Hepatocyte (in vitro differentiated cells): ENCODE results near the gene TNNT2. TPM values are rescaled to one million over a fixed set of nuclear protein-coding genes. Genes with fewer than 3 reads are reported as not detected.

Experiments used
- DNase-seq: peaks from one replicate; pipeline ENCODE4 v3.0.0-alpha.2; 2016; ENCODE audit warnings: low spot score
- H2AFZ ChIP-seq: fragments of 200-600 bp; sonication (generic); 2 replicates; pipeline ENCODE4 v1.6.0; 2016; ENCODE audit warnings: antibody characterized with exemption, mild to moderate bottlenecking
- H3K27ac ChIP-seq: fragments of 200-600 bp; sonication (generic); 2 replicates; pipeline ENCODE4 v1.5.1; 2016; ENCODE audit warnings: mild to moderate bottlenecking
- H3K27me3 ChIP-seq: fragments of 200-600 bp; sonication (generic); 2 replicates; pipeline ENCODE4 v1.6.1; 2016
- H3K36me3 ChIP-seq: fragments of 200-600 bp; sonication (generic); replicated peaks from 2 replicates; pipeline ENCODE4 v1.5.1; 2016; ENCODE audit warnings: low read depth; ENCODE audit not compliant: insufficient read depth
- H3K4me1 ChIP-seq: fragments of 200-600 bp; sonication (generic); 2 replicates; pipeline ENCODE4 v1.5.1; 2016; ENCODE audit warnings: mild to moderate bottlenecking, moderate library complexity; ENCODE audit not compliant: insufficient read depth
- H3K4me2 ChIP-seq: fragments of 200-600 bp; sonication (generic); 2 replicates; pipeline ENCODE4 v1.6.0; 2016
- H3K4me3 ChIP-seq: fragments of 200-600 bp; sonication (generic); 2 replicates; pipeline ENCODE4 v1.5.1; 2016; ENCODE audit warnings: mild to moderate bottlenecking
- H3K79me2 ChIP-seq: fragments of 200-600 bp; sonication (generic); 2 replicates; pipeline ENCODE4 v1.6.0; 2017; ENCODE audit warnings: mild to moderate bottlenecking
- H3K9me2 ChIP-seq: fragments of 200-600 bp; sonication (generic); replicated peaks from 2 replicates; pipeline ENCODE4 v1.6.0; 2017; ENCODE audit warnings: mild to moderate bottlenecking; ENCODE audit not compliant: insufficient read depth
- H3K9me3 ChIP-seq: fragments of 200-600 bp; sonication (generic); 2 replicates; pipeline ENCODE4 v1.5.1; 2016; ENCODE audit warnings: low read depth, mild to moderate bottlenecking
- H4K20me1 ChIP-seq: fragments of 200-600 bp; sonication (generic); 2 replicates; pipeline ENCODE4 v1.6.0; 2016; ENCODE audit warnings: mild to moderate bottlenecking; ENCODE audit not compliant: insufficient read depth, poor library complexity, severe bottlenecking
- CTCF ChIP-seq: fragments of 200-600 bp; sonication (generic); IDR thresholded peaks from 2 replicates; pipeline ENCODE4 v1.5.1; 2016; ENCODE audit warnings: antibody characterized with exemption, mild to moderate bottlenecking; ENCODE audit not compliant: poor library complexity
- EZH2 ChIP-seq: fragments of 200-600 bp; sonication (generic); IDR thresholded peaks from 2 replicates; pipeline ENCODE4 v1.6.1; 2016; ENCODE audit warnings: antibody characterized with exemption, mild to moderate bottlenecking, borderline replicate concordance
- EZH2phosphoT487 ChIP-seq: fragments of 200-600 bp; sonication (generic); IDR thresholded peaks from one replicate; pipeline ENCODE4 v1.6.1; 2018; ENCODE audit warnings: antibody characterized with exemption, mild to moderate bottlenecking, low read depth, moderate library complexity; ENCODE audit not compliant: unreplicated experiment, severe bottlenecking
- WGBS: methylation state at CpG from one replicate; pipeline ENCODE4 v1.1.6; 2016; ENCODE audit warnings: low lambda C conversion rate; ENCODE audit errors: missing lambda C conversion rate; 5-methylcytosine and 5-hydroxymethylcytosine counted together
- polyA plus RNA-seq: library from polyadenylated mRNA; unstranded; fragments of >200 nt; fragmentation: Nextera tagmentation; extraction: Ambion mirVana; gene quantifications from 2 replicates; pipeline ENCODE4 v1.2.1, GENCODE V29; 2016
- total RNA-seq: library from RNA; depleted of rRNA; stranded (reverse); fragments of >200 nt; gene quantifications from 2 replicates; pipeline ENCODE4 v1.2.3, GENCODE V29; 2014

Gene TNNT2
- total and polyA plus RNA-seq, 2 experiments from 2014 or later: 25.9 to 33.5 TPM

DNA sequence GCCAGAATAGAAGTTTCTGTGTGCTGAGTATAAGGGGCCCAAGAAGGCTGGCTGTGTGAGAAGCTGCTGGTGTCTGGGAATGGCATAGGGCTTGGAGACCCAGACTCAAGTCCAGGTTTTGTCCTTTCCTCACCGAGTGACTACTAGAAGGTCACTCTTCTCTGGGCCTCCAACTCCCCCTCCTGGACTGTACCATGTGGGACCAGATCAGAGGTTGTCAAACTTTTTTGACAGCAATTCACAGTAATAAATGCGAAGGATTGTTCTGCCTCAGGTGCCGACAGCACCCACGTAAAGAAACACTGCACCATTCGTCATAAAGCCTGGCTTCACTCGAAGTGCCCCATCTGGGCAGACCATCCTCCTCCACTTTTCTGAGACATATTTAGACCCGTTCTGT is 65.2 kb downstream of the TNNT2 start:
- Histone ChIP-seq H3K27me3 (no peaks in the 10 kb centered on the region), H3K79me2 (no peaks in the 10 kb centered on the region), H2AFZ (no peak overlapping the region), H3K4me3 (no peak overlapping the region), H3K4me2 (no peak overlapping the region), H3K27ac (no peak overlapping the region), H3K36me3 (no peaks in the 10 kb centered on the region), H3K4me1 (peaks cover 5% of the 10 kb centered on the region), H3K9me2 (no peaks in the 10 kb centered on the region), H3K9me3 (no peaks in the 10 kb centered on the region), H4K20me1 (no peaks in the 10 kb centered on the region)
- no peak for DNase-seq
- WGBS: 93% methylated on average over 7 of the region's 7 CpGs
- TF ChIP-seq EZH2 (no peak), CTCF (no peak), EZH2phosphoT487 (no peak)

DNA sequence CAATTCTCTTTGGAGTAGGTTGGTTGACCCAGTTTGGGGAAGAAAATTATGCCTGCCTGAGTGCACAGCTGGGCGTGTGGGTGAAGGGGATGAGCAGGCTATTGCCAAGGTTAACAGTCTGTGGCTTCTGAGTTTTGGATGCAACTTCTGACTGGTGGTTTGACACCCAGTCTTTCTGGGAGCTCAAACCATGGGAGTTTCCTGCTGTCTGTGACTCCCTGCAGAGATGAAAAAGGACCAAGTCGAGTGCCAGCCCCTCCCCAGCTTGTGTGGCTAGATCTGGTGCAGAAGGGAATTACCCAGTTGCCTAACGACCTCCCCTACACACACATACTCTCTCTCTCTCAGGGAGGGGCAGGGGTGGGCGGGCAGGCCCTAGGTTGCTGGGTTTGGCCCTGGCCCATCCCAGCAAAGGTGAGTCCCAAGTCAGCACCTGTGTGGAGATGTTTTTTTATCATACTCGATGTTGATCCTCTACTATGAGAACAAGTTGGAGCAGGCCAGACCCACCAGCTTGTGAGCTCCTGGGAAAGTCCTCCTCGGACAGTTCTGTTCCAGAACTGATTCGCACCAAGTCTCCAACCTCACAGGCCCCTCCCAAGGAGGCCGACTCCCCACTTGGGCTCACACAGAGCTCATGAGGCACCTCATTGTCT is 66.0 kb downstream of the TNNT2 start:
- H3K4me1 ChIP-seq: peaks cover 5% of the 10 kb centered on the region
- no peak overlapping the region for H2AFZ ChIP-seq
- H3K79me2 ChIP-seq: no peaks in the 10 kb centered on the region
- H3K27me3 ChIP-seq: no peaks in the 10 kb centered on the region
- TF ChIP-seq CTCF (no peak), EZH2 (no peak), EZH2phosphoT487 (no peak)
- no peak for DNase-seq
- no peaks in the 10 kb centered on the region for H4K20me1 ChIP-seq
- no peak overlapping the region for H3K27ac ChIP-seq
- H3K4me3 ChIP-seq: no peak overlapping the region
- H3K4me2 ChIP-seq: no peak overlapping the region
- no peaks in the 10 kb centered on the region for H3K36me3 ChIP-seq
- H3K9me3 ChIP-seq: no peaks in the 10 kb centered on the region
- no peaks in the 10 kb centered on the region for H3K9me2 ChIP-seq
- 78% methylated on average over 8 of the region's 8 CpGs for WGBS

DNA sequence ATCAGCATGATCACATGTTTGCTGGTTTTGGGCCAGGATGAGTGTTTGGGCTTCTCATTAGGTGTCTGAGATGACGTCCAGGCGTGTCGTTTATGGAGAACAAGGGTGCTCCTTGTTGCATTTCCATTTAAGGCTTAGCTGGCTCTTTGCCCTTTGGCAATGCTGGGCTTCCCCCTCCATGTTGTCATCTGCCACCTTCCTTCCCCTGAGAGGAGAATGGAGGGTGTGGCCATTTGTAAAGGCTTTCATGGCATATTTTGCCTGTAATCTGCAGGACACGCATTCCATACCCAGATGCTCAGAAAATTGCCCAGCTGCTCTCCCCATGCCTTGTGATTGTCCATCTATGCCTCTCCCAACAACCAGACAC is 66.5 kb downstream of the TNNT2 start:
- H3K79me2 ChIP-seq: no peaks in the 10 kb centered on the region
- no peaks in the 10 kb centered on the region for H3K9me2 ChIP-seq
- H3K9me3 ChIP-seq: no peaks in the 10 kb centered on the region
- no peaks in the 10 kb centered on the region for H3K36me3 ChIP-seq
- peaks cover 5% of the 10 kb centered on the region for H3K4me1 ChIP-seq
- no peak for DNase-seq
- TF ChIP-seq CTCF (no peak), EZH2 (no peak), EZH2phosphoT487 (no peak)
- no peaks in the 10 kb centered on the region for H4K20me1 ChIP-seq
- no peak overlapping the region for H3K4me2 ChIP-seq
- no peaks in the 10 kb centered on the region for H3K27me3 ChIP-seq
- 86% methylated on average over 4 of the region's 4 CpGs for WGBS
- no peak overlapping the region for H3K4me3 ChIP-seq
- no peak overlapping the region for H2AFZ ChIP-seq
- no peak overlapping the region for H3K27ac ChIP-seq
